BE2C (cell line): Measurements from ENCODE around the gene SLC39A3.
A peak's percentile ranks its signal among the peaks of the same experiment; 100 is the strongest.

ENCODE experiments used
- DNase-seq: peaks from one replicate; pipeline ENCODE4 v3.0.0-alpha.2; 2020
- H3K27me3 ChIP-seq: fragments of 250-450 bp; sonication (Bioruptor Pico); 2 replicates; pipeline ENCODE4 v1.5.1; 2020; ENCODE audit warnings: mild to moderate bottlenecking
- H3K36me3 ChIP-seq: fragments of 250-450 bp; sonication (Bioruptor Pico); 2 replicates; pipeline ENCODE4 v1.5.1; 2020; ENCODE audit warnings: mild to moderate bottlenecking
- H3K4me1 ChIP-seq: fragments of 250-450 bp; sonication (Bioruptor Pico); 2 replicates; pipeline ENCODE4 v1.5.1; 2020
- H3K4me3 ChIP-seq: 2 replicates; pipeline ENCODE4 v1.5.1; 2011; ENCODE audit warnings: low read depth, low read length
- H3K9me3 ChIP-seq: fragments of 250-450 bp; sonication (Bioruptor Pico); 2 replicates; pipeline ENCODE4 v1.5.1; 2020
- CTCF ChIP-seq: IDR thresholded peaks from 2 replicates; pipeline ENCODE4 v1.5.1; 2012; ENCODE audit warnings: mild to moderate bottlenecking, low read depth, low read length

Gene SLC39A3

DNA sequence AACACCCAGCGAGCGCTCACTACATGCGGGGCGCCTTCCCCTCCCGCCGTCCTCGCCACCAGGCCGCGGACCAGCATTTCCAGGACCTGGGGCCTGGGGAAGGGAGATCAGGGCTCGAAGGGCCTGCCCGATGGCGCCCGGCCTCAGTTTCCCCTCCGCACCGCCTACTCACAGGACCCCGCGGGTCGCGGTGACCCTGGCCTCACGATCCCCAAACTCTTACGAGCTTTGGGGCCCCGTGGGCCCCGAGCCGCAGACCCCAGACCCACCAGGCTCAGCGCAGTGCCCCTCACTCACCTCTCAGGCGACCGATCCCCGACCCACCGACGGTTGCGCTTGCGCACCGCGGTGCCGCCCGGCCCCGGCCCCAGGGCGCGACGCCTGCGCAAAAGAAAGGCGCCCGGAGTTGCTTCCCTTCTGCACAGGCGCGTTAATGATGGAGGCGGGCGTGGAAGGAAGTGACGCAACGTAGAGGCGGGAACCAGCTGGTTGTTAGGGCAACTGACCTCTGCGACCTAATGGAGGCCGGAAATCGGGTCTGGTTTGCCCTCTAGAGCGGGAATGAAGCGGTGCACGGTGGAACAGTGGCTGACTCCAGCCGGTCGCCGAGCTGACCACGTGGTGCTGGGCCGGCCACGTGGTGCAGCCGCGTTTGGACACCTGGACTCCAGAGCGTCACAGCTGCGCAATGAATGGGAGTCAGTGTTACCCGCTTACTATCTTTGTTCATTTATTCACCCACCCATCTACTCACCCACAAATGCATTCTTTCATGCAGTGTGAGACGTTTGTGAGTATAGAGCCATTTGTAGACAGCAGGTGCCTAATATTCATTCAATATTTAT is 43.3 kb upstream of the SLC39A3 start, which contains the start of gene SGTA:
Gene SGTA, minus strand, starts transcription at position 338 of the 845 bp plus-strand sequence. CDS start 14,205 bp downstream, outside the sequence.
- peak within 1 kb of the TSS; percentile 91 for H3K4me3 ChIP-seq
- 0 out of 2 replicates have a peak, but pooled peaks cover 2% of the 10 kb centered on the region for H3K4me1 ChIP-seq
- no peaks in the 10 kb centered on the region for H3K9me3 ChIP-seq
- peaks cover 26% of the 10 kb centered on the region for H3K36me3 ChIP-seq
- no peaks in the 10 kb centered on the region for H3K27me3 ChIP-seq
- DNase-seq: peak; percentile 98
- TF ChIP-seq CTCF: 0 out of 2 replicates have a peak, but pooled peaks have one; percentile 20

GRCh38 chr19:2782329-2782935 is 42.6 kb upstream of the SLC39A3 start:
- Histone ChIP-seq H3K4me3 (peak overlapping the region; percentile 91), H3K36me3 (peaks cover 24% of the 10 kb centered on the region), H3K27me3 (no peaks in the 10 kb centered on the region), H3K4me1 (0 out of 2 replicates have a peak, but pooled peaks cover 2% of the 10 kb centered on the region), H3K9me3 (no peaks in the 10 kb centered on the region)
- DNase-seq: no peak
- TF ChIP-seq CTCF: no peak

GRCh38 chr19:2780284-2780683 is 40.5 kb upstream of the SLC39A3 start:
- no peak overlapping the region for H3K4me3 ChIP-seq
- DNase-seq: no peak
- H3K36me3 ChIP-seq: peaks cover 40% of the 10 kb centered on the region
- no peaks in the 10 kb centered on the region for H3K9me3 ChIP-seq
- TF ChIP-seq CTCF: no peak
- H3K27me3 ChIP-seq: no peaks in the 10 kb centered on the region
- H3K4me1 ChIP-seq: 0 out of 2 replicates have a peak, but pooled peaks cover 2% of the 10 kb centered on the region

- Histone ChIP-seq H3K36me3 (peaks cover 40% of the 10 kb centered on the region), H3K4me1 (0 out of 2 replicates have a peak, but pooled peaks cover 2% of the 10 kb centered on the region), H3K27me3 (no peaks in the 10 kb centered on the region), H3K4me3 (no peak overlapping the region), H3K9me3 (no peaks in the 10 kb centered on the region)
- no peak for DNase-seq
- no peak for TF ChIP-seq CTCF
Measured at GRCh38 chr19:2779121-2779740, 39.4 kb upstream of the SLC39A3 start.

DNA sequence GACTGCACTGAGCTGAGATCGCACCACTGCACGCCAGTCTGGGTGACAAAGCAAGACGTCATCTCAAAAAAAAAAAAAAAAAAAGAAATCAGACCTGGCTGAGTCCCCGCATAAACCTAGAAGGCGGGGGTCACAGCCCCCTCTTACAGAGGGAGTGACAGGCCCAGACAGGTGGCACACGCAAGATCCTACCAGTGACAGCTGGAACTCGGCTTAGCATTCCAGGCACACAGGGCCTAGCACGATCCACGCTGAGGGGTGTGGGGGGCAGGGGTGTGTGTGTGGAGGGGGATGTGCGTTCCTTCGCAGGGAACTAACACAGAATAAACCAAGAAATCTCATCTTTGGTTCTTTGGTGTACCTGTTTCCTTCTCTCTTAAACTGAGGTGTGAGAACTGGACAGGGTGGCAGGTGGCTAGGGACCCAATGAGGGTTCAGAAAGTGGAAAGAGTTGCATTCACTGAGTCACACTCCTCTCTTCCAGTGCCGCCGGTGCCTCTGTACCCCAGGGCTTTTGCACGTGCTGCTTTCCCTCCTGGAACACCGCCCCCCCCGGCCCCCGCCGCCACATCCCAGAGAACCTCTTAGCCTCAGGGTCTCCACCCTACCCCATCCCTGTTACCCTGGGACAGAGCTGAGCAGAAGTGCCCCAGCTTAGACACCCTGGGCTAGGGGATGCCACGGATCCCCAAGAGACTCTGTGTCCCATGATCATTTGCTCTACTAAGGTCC is 38.3 kb upstream of the SLC39A3 start:
- TF ChIP-seq CTCF: no peak
- H3K36me3 ChIP-seq: peaks cover 40% of the 10 kb centered on the region

More for the DNA sequence above, 38.3 kb upstream of the SLC39A3 start:
- no peak for DNase-seq
- no peaks in the 10 kb centered on the region for H3K4me1 ChIP-seq
- H3K4me3 ChIP-seq: no peak overlapping the region
- H3K27me3 ChIP-seq: no peaks in the 10 kb centered on the region
- H3K9me3 ChIP-seq: no peaks in the 10 kb centered on the region
